ENCODE measurements around the gene EARS2.

Gene EARS2

GRCh38 chr16:23482778-23483177 lies 74.4 kb downstream of the EARS2 start:
- DNase-seq (ENCODE audit: low read depth) = no peak

GRCh38 chr16:23480257-23480656 lies 76.9 kb downstream of the EARS2 start:
- DNase-seq (ENCODE audit: low read depth) = no peak

- DNase-seq (ENCODE audit: low read depth) = no peak
These were observed 78.0 kb downstream of the EARS2 start for GRCh38 chr16:23479138-23479537.

GRCh38 chr16:23478566-23478965 lies 78.6 kb downstream of the EARS2 start:
- DNase-seq (ENCODE audit: low read depth) = no peak

GRCh38 chr16:23476289-23476688 lies 80.9 kb downstream of the EARS2 start:
- DNase-seq (ENCODE audit: low read depth) = no peak

Data from fibroblast of gingiva (primary cell).